ENCODE results near the gene XCL2.

XCL2 gene

GRCh38 chr1:168535536-168535935 is 8.3 kb downstream of the XCL2 start:
- DNase-seq = no peak
- no peak for TF ChIP-seq POLR2A (IDR thresholded peaks at IDR 0.05; ENCODE audit: low read length)
- TF ChIP-seq GATA1 (IDR thresholded peaks at IDR 0.05; ENCODE audit: low read depth, low read length) = no peak

DNA sequence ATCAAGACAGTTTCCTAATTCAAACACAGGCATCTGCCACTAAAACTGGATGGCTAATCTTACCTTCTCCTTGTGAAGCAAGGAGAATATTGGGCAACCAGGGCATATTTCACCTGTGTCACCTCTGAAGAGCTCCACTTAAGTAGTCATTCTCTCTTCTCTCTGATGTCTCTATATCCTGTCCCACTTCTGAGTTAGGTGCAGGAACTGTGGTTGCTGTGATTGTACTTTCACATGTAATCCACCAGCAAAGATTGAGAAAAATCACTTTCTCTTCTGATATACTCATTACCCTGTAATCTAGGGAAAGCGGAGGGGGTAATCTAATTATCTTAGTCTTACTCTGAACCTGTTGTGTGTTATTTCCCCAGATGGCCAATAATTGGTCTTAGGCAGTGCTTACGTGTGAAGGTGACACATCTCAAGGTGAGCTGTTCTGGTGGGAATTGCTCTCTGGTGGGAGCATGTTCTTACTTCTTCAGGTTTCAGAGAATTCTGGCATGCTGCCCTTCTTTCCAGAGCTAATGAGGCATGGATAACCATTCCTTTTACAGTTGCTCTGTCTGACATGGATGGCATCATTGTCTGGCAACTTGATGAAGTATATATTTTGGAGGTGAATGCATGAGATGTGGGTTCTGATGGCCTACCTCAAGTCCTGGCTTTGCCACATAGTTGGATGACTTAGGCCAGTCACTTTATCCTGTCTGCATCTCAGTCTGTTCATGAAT is 12.0 kb downstream of the XCL2 start:
- no peak for TF ChIP-seq GATA1 (IDR thresholded peaks at IDR 0.05; ENCODE audit: low read depth, low read length)
- TF ChIP-seq POLR2A (IDR thresholded peaks at IDR 0.05; ENCODE audit: low read length) = no peak
- no peak for DNase-seq

DNA sequence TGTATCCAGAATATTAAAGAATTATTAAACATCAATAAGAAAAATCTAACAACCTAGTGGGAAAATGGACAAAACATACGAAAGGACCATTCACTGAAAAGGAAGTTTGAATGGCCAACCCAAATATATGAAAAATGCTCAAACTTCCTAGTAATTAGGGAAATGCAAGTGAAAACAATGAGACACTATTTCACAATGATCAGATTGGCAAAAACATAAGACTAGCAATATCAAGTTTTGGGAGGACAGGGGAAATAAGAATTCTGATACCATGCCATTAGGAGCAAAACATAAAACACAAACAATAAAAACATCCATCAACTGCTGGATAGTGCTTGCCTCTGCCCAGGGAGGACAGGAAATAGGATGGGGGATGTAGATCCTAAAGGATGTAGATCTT is 14.3 kb downstream of the XCL2 start:
- TF ChIP-seq POLR2A (IDR thresholded peaks at IDR 0.05; ENCODE audit: low read length) = no peak
- TF ChIP-seq GATA1 (IDR thresholded peaks at IDR 0.05; ENCODE audit: low read depth, low read length) = no peak
- DNase-seq = no peak

DNA sequence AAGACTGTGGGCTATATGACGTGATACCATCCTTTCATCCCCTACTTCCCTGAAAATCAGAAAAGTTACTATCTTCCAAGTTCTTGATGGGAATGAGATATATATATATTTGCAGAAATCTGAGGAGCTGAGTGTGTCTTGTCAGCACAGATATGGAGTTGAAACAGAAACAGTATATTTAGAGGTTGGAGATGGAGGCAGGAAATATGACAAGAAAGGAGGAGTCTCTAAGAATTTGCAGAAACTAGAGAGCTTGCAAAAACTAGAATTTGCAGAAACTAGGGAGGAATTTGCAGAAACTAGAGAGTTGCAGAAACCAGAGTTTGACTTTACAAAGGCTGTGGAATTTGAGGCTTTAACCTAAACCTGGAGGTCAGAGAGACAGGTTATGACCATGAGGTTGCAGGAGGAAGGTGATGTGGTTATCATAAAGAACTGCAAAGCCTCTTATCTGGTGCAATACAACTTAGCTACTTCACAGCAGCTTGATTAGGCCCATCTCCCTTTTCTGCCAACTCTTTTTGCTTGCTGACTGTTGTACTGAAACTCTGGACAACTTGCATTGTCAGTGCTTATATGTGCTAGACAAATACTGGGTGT is 22.3 kb downstream of the XCL2 start:
- TF ChIP-seq POLR2A (IDR thresholded peaks at IDR 0.05; ENCODE audit: low read length) = no peak
- no peak for TF ChIP-seq GATA1 (IDR thresholded peaks at IDR 0.05; ENCODE audit: low read depth, low read length)
- no peak for DNase-seq

- no peak for DNase-seq
- TF ChIP-seq GATA1 (IDR thresholded peaks at IDR 0.05; ENCODE audit: low read depth, low read length) (no peak), POLR2A (IDR thresholded peaks at IDR 0.05; ENCODE audit: low read length) (no peak)
These were observed 23.0 kb downstream of the XCL2 start for GRCh38 chr1:168520832-168521231.

GRCh38 chr1:168520052-168520751 is 23.6 kb downstream of the XCL2 start:
- no peak for TF ChIP-seq POLR2A (IDR thresholded peaks at IDR 0.05; ENCODE audit: low read length)
- no peak for DNase-seq

DNA sequence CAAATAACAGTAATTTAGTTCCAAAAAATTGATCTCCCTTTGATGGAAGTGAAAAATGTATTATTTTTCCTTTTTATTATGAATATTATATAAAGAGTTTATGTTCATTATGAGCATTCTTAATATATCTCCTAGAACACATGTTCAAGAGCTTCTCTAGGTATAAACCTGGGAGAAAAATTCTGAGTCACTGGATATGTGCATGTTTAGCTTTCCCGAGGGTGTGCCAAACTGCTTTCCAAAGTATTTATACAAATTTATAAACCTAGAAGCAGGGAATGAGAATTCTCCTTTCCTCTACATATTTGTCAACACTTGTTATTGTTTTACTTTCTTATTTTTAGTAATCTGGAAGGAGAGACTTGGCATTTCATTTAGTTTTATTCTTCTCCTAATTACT is 25.0 kb downstream of the XCL2 start:
- no peak for TF ChIP-seq GATA1 (IDR thresholded peaks at IDR 0.05; ENCODE audit: low read depth, low read length)
- TF ChIP-seq POLR2A (IDR thresholded peaks at IDR 0.05; ENCODE audit: low read length) = no peak
- DNase-seq = no peak

- DNase-seq = no peak
- TF ChIP-seq POLR2A (IDR thresholded peaks at IDR 0.05; ENCODE audit: low read length) = no peak
- TF ChIP-seq GATA1 (IDR thresholded peaks at IDR 0.05; ENCODE audit: low read depth, low read length) = no peak
These were observed 25.6 kb downstream of the XCL2 start for GRCh38 chr1:168518201-168518689.

GRCh38 chr1:168514455-168514854 is 29.3 kb downstream of the XCL2 start:
- TF ChIP-seq POLR2A (IDR thresholded peaks at IDR 0.05; ENCODE audit: low read length) (no peak), GATA1 (IDR thresholded peaks at IDR 0.05; ENCODE audit: low read depth, low read length) (no peak)
- no peak for DNase-seq

DNA sequence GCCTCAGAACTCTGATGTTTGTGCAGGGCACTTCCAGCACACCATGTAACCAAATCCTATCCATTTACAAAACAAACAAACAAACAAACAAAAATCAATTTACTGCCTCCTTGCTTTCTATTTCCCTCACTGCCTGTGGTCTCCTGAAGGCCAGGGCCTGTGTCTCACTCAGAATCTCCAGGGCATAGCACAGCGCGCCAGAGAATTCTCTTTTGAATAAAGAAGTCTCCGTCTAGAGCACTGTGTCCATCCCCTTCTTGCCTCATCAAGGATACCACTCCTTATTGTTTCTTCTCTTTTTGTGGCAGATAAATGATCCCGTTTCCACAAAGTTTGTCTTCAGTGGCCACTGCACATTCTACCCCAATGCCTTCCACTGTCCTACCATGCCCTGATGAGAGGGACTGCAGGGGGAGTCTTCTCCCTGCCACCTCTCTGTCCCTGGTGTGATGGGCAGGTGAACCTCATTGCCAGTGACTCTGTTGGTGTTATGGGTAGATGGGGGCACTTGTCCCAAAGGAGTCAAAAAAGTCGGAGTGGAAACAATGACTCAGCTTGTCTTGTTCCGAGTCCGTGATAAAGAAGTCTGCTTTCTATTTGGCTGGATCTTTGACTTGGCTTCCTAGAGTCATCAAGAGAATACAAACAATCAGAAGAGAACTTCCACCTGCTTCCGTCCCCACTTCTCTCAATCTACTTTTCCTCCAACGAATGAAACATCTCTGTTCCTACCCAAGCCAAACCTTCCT is 30.0 kb downstream of the XCL2 start:
- DNase-seq = no peak
- TF ChIP-seq POLR2A (IDR thresholded peaks at IDR 0.05; ENCODE audit: low read length) (no peak), GATA1 (IDR thresholded peaks at IDR 0.05; ENCODE audit: low read depth, low read length) (no peak)

GRCh38 chr1:168512864-168513595 is 30.8 kb downstream of the XCL2 start:
- DNase-seq = no peak
- TF ChIP-seq GATA1 (IDR thresholded peaks at IDR 0.05; ENCODE audit: low read depth, low read length) (no peak), POLR2A (IDR thresholded peaks at IDR 0.05; ENCODE audit: low read length) (no peak)

DNA sequence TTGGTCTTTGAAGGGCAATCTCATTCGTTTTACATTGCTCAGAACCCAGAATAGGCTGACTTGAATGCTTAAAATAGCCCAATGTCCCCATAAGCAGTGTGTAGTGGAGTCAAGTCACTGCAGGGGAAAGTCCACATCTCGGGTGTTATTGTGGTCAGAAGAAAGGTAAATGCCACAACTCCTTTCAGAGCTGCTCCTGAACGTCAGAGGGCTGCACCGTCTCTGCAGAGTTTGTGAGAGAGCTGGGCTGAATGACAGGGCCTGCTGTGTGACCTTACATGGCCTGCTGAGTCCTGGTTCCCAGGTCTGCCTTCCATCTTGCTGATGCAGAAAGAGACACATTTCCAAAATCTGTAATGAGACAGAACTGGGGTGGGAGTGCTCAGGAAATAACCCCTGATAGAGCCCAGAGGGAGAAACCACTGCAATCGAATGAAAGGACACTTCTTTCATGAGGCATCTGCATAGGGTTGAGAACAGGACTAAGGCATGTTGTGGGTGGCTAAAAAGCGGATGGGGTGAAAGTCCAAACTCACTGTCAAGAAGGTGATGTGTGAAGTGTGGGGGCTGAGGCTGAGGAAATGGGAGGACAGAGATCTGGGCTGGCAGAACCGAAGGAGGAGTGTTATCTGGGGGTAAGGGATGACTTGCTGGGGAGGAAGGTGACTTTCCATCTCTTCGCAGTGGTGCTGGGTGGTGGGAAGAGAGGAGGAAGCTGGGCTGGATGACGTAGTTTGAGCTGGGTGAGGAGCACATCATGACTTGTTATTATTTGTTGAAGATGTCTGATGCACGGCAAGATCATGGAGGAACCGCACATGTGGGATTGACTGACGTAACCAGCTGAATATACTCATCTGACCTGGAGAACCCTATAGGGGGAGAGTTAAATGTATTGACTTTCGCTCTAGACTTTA is 33.7 kb downstream of the XCL2 start:
- no peak for DNase-seq
- TF ChIP-seq POLR2A (IDR thresholded peaks at IDR 0.05; ENCODE audit: low read length) (no peak), GATA1 (IDR thresholded peaks at IDR 0.05; ENCODE audit: low read depth, low read length) (no peak)
